Activated CD4-positive, alpha-beta memory T cell treated with anti-CD3 and anti-CD28 coated beads for 36 hours (primary cell): ENCODE results near the gene PSENEN. TPM values are rescaled to one million over a fixed set of nuclear protein-coding genes. Genes with fewer than 3 reads are reported as not detected.
"Not testable (repeated sequence)": the region's sequence is repeated elsewhere in the genome, so short reads cannot be mapped to it uniquely, and the experiment has no call there.

Source experiments
- CTCF ChIA-PET: fragments of 350-600 bp; sonication (Branson Sonifier 250); formaldehyde crosslinking; loops from one replicate; lab custom pipeline; 2021; ENCODE audit warnings: antibody characterized with exemption, inconsistent platforms; lab: Charles Lee
- POLR2A ChIA-PET: fragments of 350-600 bp; sonication (Branson Sonifier 250); formaldehyde crosslinking; loops from one replicate; lab custom pipeline; 2021; ENCODE audit warnings: antibody characterized with exemption; lab: Charles Lee
- DNase-seq: peaks from one replicate; pipeline ENCODE4 v3.0.0-alpha.2; 2020
- H3K27ac Mint-ChIP-seq: one replicate; pipeline ENCODE4 v1.8.0; 2021; ENCODE audit warnings: mixed read lengths
- H3K27me3 Mint-ChIP-seq: one replicate; pipeline ENCODE4 v1.8.0; 2021; ENCODE audit warnings: mixed read lengths
- H3K36me3 Mint-ChIP-seq: one replicate; pipeline ENCODE4 v1.8.0; 2021; ENCODE audit warnings: mixed read lengths
- H3K4me1 Mint-ChIP-seq: one replicate; pipeline ENCODE4 v1.8.0; 2021; ENCODE audit warnings: low read depth, mixed read lengths
- H3K4me3 Mint-ChIP-seq: one replicate; pipeline ENCODE4 v1.8.0; 2021; ENCODE audit warnings: mild to moderate bottlenecking, mixed read lengths
- H3K9me3 Mint-ChIP-seq: one replicate; pipeline ENCODE4 v1.8.0; 2021; ENCODE audit warnings: mixed read lengths
- intact Hi-C: fragments of 100-400 bp; cut with micrococcal nuclease; formaldehyde crosslinking; loops from one replicate; pipeline ENCODE4 v1.15.1; 2023
- total RNA-seq, 2 experiments: library from RNA; stranded (reverse); gene quantifications; one replicate each; pipeline ENCODE4 v1.2.3, GENCODE V29; 2021

Gene PSENEN
- total RNA-seq, 2 experiments from 2014 or later, result 46.7 to 47.9 TPM

DNA sequence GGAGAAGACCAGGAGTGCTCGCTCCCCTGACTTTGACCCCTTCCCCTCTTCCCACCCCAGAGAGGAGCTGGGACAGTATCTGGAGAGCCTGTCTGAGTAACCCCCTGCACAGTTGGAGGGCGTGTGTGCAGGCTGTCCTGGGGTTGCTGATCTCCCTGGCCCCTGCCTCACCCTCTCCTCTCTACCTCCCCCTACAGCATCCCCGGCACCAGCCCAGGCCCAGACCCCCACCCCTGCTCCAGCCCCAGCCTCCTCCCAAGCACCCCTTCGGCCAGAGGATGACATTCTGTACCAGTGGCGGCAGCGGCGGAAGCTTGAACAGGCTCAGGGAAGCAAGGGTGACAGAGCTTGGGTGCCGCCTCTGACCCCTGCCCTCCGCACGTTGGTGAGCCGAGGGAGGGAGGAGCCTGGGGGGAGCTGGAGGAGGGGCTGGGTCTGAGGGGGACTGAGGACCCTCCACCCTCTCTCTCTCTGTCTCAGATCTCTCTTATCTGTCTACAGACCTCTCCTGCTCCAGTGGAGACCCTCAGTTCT lies 21.2 kb downstream of the PSENEN start:
- Mint-ChIP-seq H3K27me3 (no peaks in the 10 kb centered on the region), H3K9me3 (no peaks in the 10 kb centered on the region), H3K27ac (no peak overlapping the region), H3K4me3 (no peak overlapping the region), H3K4me1 (no peaks in the 10 kb centered on the region), H3K36me3 (peaks cover 16% of the 10 kb centered on the region)
- POLR2A ChIA-PET, result no interaction called here
- no peak for DNase-seq
- intact Hi-C loops, result no loop called here
- CTCF ChIA-PET, result no interaction called here

DNA sequence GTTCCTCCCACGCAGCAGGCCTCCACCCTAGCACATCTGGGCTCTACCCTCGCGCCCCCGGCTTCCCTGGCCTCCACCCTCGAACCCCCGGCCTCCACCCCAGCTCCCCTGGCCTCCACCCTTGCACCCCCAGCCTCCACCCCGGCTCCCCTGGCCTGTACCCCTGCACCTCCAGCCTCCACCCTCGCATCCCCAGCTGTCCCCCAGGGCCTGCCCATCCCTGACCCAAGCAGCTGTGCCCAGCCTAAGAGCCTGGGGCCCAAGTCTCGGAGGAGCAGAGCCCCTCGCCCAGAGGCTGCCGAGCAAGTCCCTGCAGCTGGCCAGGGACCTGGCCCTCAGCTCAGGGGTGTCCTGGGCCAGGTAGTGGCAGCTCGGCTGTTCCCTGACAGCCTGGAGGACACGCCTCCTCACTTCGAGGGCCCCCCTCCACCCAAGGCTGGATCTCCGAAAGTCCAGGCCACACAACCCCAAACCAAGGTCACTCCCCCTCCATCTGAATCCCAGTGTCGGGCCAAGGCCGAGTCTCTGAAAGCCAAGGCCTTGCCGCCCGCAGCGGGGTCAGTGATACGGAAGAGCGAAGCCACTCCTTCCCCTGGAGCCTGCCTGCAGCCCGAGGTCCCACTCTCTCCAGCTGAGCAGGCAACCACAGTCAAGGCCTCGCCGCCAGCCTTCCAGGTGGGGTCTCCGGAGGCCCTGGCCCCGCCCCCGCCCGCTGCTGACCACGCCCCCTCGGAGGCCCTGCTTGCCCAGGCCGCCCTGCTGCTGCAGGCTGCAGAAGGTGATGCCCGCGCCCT lies 22.0 kb downstream of the PSENEN start:
- CTCF ChIA-PET, result no interaction called here
- POLR2A ChIA-PET, result no interaction called here

DNA sequence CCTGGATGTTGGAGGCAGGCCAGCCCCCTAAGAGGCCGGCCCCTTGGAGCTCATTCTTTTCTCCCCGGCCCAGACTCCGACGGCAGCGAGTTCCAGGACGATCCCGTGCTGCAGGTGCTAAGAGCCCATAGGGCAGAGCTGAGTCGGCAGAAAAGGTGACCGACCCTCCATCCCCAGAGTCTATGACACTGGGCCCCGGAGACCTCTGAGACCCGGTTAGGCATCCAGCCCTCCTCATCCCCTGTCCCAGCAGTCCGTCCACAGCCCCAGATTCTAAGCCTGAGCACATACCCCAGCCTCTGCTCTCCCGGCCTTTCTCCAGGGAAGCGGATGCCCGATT lies 22.6 kb downstream of the PSENEN start:
- Mint-ChIP-seq H3K9me3 (no peaks in the 10 kb centered on the region), H3K27me3 (no peaks in the 10 kb centered on the region), H3K4me3 (no peak overlapping the region), H3K36me3 (peaks cover 11% of the 10 kb centered on the region), H3K4me1 (no peaks in the 10 kb centered on the region), H3K27ac (no peak overlapping the region)
- intact Hi-C loops, result no loop called here
- no peak for DNase-seq
- ChIA-PET POLR2A (no interaction called here), CTCF (no interaction called here)

More for the DNA sequence above, 22.0 kb downstream of the PSENEN start:
- Mint-ChIP-seq H3K36me3 (peaks cover 11% of the 10 kb centered on the region), H3K4me1 (no peaks in the 10 kb centered on the region), H3K27me3 (no peaks in the 10 kb centered on the region), H3K4me3 (no peak overlapping the region), H3K9me3 (no peaks in the 10 kb centered on the region), H3K27ac (no peak overlapping the region)
- intact Hi-C loops, result no loop called here
- DNase-seq, result no peak

DNA sequence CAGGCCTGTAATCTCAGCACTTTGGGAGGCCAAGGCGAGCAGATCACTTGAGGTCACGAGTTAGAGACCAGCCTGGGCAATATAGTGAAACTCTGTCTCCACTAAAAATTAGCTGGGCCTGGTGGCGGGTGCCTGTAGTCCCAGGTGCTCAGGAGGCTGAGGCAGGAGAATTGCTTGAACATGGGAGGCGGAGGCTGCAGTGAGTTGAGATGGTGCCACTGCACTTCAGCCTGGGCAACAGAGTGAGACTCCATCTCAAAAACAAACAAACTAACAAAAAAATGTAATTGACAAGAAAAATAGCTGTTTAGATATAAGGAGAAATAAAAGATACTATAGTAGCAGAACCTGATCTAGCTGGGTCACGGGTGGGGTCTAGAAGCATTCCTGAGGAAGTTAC lies 26.9 kb downstream of the PSENEN start:
- POLR2A ChIA-PET, result not testable (repeated sequence)

GRCh38 chr19:35773020-35773806 lies 27.8 kb downstream of the PSENEN start:
- Mint-ChIP-seq H3K27ac (no peak overlapping the region), H3K27me3 (no peaks in the 10 kb centered on the region), H3K36me3 (peaks cover 7% of the 10 kb centered on the region), H3K4me1 (peaks cover 15% of the 10 kb centered on the region), H3K9me3 (no peaks in the 10 kb centered on the region), H3K4me3 (no peak overlapping the region)
- ChIA-PET CTCF (no interaction called here), POLR2A (no interaction called here)
- DNase-seq, result no peak
- intact Hi-C loops, result no loop called here

More for the DNA sequence above, 26.9 kb downstream of the PSENEN start:
- CTCF ChIA-PET, DNase-seq, intact Hi-C loops, H3K27me3 Mint-ChIP-seq, H3K27ac Mint-ChIP-seq, H3K9me3 Mint-ChIP-seq, H3K4me3 Mint-ChIP-seq: not testable (repeated sequence)
- peaks cover 11% of the 10 kb centered on the region for H3K36me3 Mint-ChIP-seq
- peaks cover 15% of the 10 kb centered on the region for H3K4me1 Mint-ChIP-seq

DNA sequence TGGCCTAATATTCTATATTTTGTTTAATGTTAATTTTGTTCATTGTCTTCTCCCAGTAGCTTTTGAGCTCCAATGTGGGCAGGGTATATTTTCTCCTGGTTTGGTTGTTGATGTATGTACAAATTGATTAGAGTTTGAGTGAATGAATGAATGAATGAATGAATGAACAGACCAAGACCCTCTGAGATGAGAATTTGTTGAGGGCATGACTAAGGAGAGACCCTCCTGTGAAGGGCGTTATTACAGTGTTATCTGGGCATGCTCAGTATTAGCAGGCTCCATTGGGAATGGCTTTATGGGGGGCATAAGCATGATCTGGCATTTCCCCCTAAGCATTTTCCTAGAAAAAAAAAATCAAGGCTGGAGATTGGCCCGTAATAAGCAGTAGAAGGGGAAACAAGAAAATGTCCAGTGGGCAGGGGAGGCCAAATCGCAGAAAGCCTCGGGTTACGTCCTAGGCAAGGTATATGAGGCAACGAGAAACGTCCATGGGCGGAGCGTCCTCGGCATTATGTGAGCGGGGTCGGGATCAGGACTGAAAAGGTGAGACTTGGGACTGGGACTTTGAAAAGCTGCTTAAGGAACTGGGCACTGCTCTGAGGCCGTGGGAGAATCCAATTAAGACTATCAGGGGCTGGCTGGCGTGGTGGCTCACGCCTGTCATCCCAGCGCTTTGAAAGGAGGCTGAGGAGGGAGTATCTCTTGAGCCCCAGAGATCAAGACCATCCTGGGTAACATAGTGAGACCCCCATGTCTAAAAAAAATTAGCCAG lies 29.0 kb downstream of the PSENEN start:
- intact Hi-C loops, result loop anchor here (1.0 to 2.0 kb wide), 4 partner anchors 16 to 62 kb away; partner anchors contain the start of genes LIN37, PROSER3, PSENEN and U2AF1L4
- POLR2A ChIA-PET, result interaction anchor here (0.8 kb wide), 1 partner anchor 131 kb away, joined by 3 read pairs; no protein-coding TSS in a partner anchor

DNA sequence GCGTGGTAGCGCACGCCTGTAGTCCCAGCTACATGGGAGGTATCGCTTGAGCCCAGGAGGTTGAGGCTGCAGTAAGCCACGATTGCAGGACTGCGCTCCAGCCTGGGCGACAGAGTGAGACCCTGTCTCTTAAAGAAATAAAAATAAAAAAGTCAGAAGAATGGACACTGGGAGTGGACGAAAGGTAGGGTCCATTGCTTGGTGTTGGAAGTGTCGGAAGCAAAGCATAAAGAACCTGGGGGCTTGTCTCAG lies 29.5 kb downstream of the PSENEN start:
- Mint-ChIP-seq H3K4me1 (peaks cover 15% of the 10 kb centered on the region), H3K27me3 (no peaks in the 10 kb centered on the region), H3K9me3 (no peaks in the 10 kb centered on the region), H3K27ac (no peak overlapping the region), H3K4me3 (peak overlapping the region; percentile 71), H3K36me3 (no peaks in the 10 kb centered on the region)
- DNase-seq, result no peak
- POLR2A ChIA-PET, result interaction anchor here (0.8 kb wide), 1 partner anchor 131 kb away, joined by 3 read pairs; no protein-coding TSS in a partner anchor
- CTCF ChIA-PET, result interaction anchor here (0.7 kb wide), 1 partner anchor 27 kb away, joined by 3 read pairs; the partner anchor contains the start of gene LIN37
- intact Hi-C loops, result loop anchor here (1.0 to 2.0 kb wide), 4 partner anchors 17 to 62 kb away; partner anchors contain the start of genes LIN37, PROSER3, PSENEN and U2AF1L4

More for the DNA sequence above, 29.0 kb downstream of the PSENEN start:
- H3K27me3 Mint-ChIP-seq, result no peaks in the 10 kb centered on the region
- peak overlapping the region; percentile 71 for H3K4me3 Mint-ChIP-seq
- CTCF ChIA-PET, result interaction anchor here (0.6 to 0.7 kb wide), 2 partner anchors 26 to 213 kb away, joined by 3 read pairs; partner anchors contain the start of gene LIN37
- H3K9me3 Mint-ChIP-seq, result no peaks in the 10 kb centered on the region
- no peak for DNase-seq
- H3K36me3 Mint-ChIP-seq, result no peaks in the 10 kb centered on the region
- H3K27ac Mint-ChIP-seq, result no peak overlapping the region
- peaks cover 15% of the 10 kb centered on the region for H3K4me1 Mint-ChIP-seq

DNA sequence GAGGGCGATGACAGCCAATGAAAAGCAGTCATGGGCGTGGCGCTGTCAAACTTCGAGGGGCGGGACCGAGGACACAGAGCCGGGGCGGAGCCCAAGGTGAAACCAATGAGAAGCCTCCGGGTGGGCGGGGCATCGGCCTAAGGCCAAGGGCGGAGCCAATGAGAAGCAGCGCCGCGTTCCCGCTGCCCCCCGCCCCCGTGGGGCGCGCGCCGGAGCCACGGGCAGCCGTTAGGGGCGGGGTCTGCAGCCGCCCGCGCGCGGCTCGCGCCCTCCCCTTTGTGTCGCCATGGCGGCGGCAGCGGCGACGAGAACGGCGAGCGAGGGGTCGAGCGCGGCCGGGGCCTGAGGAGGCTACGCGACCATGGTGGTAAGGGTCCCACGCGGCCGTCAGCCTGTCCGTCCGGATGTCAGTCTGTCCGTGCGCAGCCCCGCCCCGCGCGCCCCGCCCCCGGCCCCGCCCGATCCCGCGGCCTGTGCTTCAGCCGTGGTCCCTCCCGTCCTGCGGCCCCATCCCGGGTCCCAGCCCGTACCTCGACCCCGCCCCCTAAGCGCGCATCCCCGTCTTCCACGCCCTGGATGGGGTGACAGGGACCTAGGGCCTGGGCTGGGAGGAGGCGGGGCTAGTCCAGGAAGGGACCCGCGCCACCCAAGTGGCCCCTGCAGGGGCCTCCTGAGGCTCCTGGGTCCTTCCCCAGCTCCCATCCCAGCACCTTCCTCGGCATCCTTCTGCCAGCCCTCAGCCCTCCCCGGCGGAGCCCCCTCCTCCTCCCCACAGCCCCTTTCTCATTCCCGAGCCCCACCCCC lies 30.0 kb downstream of the PSENEN start, which contains the start of gene ARHGAP33:
Gene ARHGAP33, plus strand, starts transcription at position 267 of the 804 bp plus-strand sequence. Its CDS starts 95 bp downstream, at position 362.
- peak within 1 kb of the TSS; percentile 15 for H3K27ac Mint-ChIP-seq
- H3K4me1 Mint-ChIP-seq, result peaks cover 15% of the 10 kb centered on the region
- DNase-seq, result peak; percentile 100
- H3K4me3 Mint-ChIP-seq, result peak within 1 kb of the TSS; percentile 71
- H3K27me3 Mint-ChIP-seq, result no peaks in the 10 kb centered on the region
- H3K36me3 Mint-ChIP-seq, result no peaks in the 10 kb centered on the region
- POLR2A ChIA-PET, result interaction anchor here (0.8 to 1.5 kb wide), 2 partner anchors 80 to 132 kb away, joined by 3 to 4 read pairs; no protein-coding TSS in a partner anchor
- H3K9me3 Mint-ChIP-seq, result no peaks in the 10 kb centered on the region
- CTCF ChIA-PET, result interaction anchor here (0.7 kb wide), 1 partner anchor 27 kb away, joined by 3 read pairs; the partner anchor contains the start of gene LIN37
- intact Hi-C loops, result loop anchor here (1.0 to 2.0 kb wide), 4 partner anchors 17 to 63 kb away; partner anchors contain the start of genes LIN37, PROSER3, PSENEN and U2AF1L4

DNA sequence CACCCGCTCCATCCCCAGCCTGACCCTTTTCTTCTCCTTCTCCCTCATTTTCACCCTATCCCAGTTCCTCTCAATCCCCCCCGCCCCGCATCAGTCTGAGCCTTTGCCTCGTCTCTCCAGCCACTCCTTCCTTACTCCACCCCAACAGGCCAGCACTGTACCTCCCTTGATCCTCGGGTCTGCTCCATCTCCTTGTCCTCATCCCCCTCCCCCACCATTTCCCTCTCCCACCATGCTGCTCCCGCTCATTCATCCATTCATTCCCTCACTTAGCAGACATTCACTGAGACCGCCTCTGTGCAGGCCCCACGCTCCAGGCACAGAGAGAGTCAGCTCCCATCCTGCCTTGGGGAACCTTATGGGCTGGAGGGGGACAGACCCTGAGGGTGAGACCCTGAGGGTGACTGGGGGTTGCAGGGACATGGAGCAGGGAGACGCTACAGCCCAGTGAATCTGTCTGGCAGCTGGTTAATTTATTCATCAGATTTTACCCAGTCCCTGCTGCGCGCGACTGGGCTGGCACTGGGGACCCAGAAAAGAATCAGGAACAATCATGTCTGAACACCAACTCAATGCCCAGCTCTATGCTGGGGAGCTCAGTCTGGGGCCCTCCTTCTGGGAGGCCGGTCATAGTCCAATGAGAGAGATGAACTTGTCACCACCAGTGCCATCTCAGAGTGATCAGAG lies 30.8 kb downstream of the PSENEN start:
- peaks cover 15% of the 10 kb centered on the region for H3K4me1 Mint-ChIP-seq
- no peak for DNase-seq
- ChIA-PET POLR2A (interaction anchor here (1.5 kb wide), 1 partner anchor 81 kb away, joined by 4 read pairs; no protein-coding TSS in a partner anchor), CTCF (no interaction called here)
- no peaks in the 10 kb centered on the region for H3K36me3 Mint-ChIP-seq
- H3K27ac Mint-ChIP-seq, result peak overlapping the region; percentile 15
- intact Hi-C loops, result no loop called here
- no peaks in the 10 kb centered on the region for H3K27me3 Mint-ChIP-seq
- H3K4me3 Mint-ChIP-seq, result peak overlapping the region; percentile 71
- no peaks in the 10 kb centered on the region for H3K9me3 Mint-ChIP-seq

DNA sequence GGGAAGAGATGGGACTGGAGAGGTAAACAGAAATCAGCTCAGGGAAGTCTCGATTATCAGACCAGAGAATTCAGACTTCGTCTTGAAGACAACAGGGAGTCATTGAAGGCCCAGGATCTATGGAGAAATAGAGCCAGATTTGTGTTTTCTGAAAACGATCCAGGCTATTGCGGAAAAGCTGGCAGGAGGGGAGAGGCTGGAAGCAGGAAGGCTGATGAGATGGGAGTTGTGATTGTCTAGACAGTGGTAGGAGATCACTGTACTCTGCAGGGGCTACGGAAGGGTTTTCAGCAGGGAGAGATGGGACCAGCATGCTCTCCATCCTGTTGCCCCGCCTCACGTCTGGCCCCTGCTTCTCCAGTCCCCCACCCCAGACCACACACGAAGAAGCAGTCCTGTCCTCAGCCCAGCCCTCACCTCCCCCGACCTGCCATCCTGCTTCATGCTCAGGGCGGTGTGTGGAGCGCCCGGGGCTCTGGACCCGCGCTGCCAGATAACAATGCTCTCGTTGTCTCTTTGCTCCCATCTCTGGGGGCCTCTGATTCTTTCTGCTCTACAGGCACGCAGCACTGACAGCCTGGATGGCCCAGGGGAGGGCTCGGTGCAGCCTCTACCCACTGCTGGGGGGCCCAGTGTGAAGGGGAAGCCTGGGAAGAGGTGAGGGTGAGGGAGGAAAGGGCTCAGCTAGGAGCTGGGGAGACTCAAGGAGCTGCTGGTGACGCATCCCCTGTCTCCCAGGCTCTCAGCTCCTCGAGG lies 31.8 kb downstream of the PSENEN start:
- intact Hi-C loops, result no loop called here
- H3K36me3 Mint-ChIP-seq, result peaks cover 1% of the 10 kb centered on the region
- ChIA-PET CTCF (interaction anchor here (0.6 kb wide), 1 partner anchor 126 kb away, joined by 3 read pairs; no protein-coding TSS in a partner anchor), POLR2A (interaction anchor here (1.5 kb wide), 1 partner anchor 82 kb away, joined by 4 read pairs; no protein-coding TSS in a partner anchor)
- H3K27ac Mint-ChIP-seq, result no peak overlapping the region
- H3K27me3 Mint-ChIP-seq, result no peaks in the 10 kb centered on the region
- DNase-seq, result no peak
- H3K4me3 Mint-ChIP-seq, result peak overlapping the region; percentile 71
- no peaks in the 10 kb centered on the region for H3K9me3 Mint-ChIP-seq
- H3K4me1 Mint-ChIP-seq, result peaks cover 15% of the 10 kb centered on the region
